Mesenchymal stem cell (in vitro differentiated cells and primary cell): Measurements from ENCODE around the gene FLAD1.

Source experiments
- DNase-seq: peaks from one replicate; pipeline ENCODE4 v3.0.0-alpha.2; 2013
- H2AFZ ChIP-seq: one replicate; pipeline ENCODE4 v1.6.1; 2013; ENCODE audit warnings: low read depth, mild to moderate bottlenecking, control low read depth, inconsistent platforms, low read length, moderate library complexity
- H2AK5ac ChIP-seq: 2 replicates; pipeline ENCODE4 v1.6.1; 2013; ENCODE audit warnings: low read length, moderate library complexity, mild to moderate bottlenecking, inconsistent platforms; ENCODE audit not compliant: severe bottlenecking
- H2BK120ac ChIP-seq: one replicate; pipeline ENCODE4 v1.6.1; 2013; ENCODE audit warnings: low read depth, mild to moderate bottlenecking, inconsistent platforms, low read length, moderate library complexity
- H2BK12ac ChIP-seq, 2 experiments: one replicate each; pipeline ENCODE4 v1.6.1; 2013; ENCODE audit warnings: inconsistent platforms in 2 of 2, low read length in 2 of 2, mild to moderate bottlenecking in 2 of 2, moderate library complexity in 2 of 2, control low read depth in 1 of 2
- H2BK15ac ChIP-seq: one replicate; pipeline ENCODE4 v1.6.1; 2013; ENCODE audit warnings: mild to moderate bottlenecking, low read depth, inconsistent platforms; ENCODE audit not compliant: poor library complexity, severe bottlenecking
- H2BK5ac ChIP-seq: 2 replicates; pipeline ENCODE4 v1.6.1; 2013; ENCODE audit warnings: low read depth, mild to moderate bottlenecking, low read length, control low read depth, inconsistent platforms; ENCODE audit not compliant: poor library complexity, severe bottlenecking
- H3K14ac ChIP-seq, 2 experiments: one replicate each; pipeline ENCODE4 v1.6.1; 2013; ENCODE audit warnings: inconsistent platforms in 2 of 2, low read length in 2 of 2, control low read depth in 1 of 2, mild to moderate bottlenecking in 1 of 2, moderate library complexity in 1 of 2
- H3K18ac ChIP-seq, 2 experiments: one replicate each; pipeline ENCODE4 v1.6.1; 2013; ENCODE audit warnings: inconsistent platforms in 2 of 2, low read length in 2 of 2, control low read depth in 1 of 2, low read depth in 1 of 2, mild to moderate bottlenecking in 1 of 2
- H3K23ac ChIP-seq, 2 experiments: one replicate each; pipeline ENCODE4 v1.6.1; 2013; ENCODE audit warnings: inconsistent platforms in 2 of 2, low read length in 2 of 2, mild to moderate bottlenecking in 2 of 2, moderate library complexity in 2 of 2, control low read depth in 1 of 2
- H3K27ac ChIP-seq: 2 replicates; pipeline ENCODE4 v1.5.1; 2013; ENCODE audit warnings: mild to moderate bottlenecking, moderate library complexity, low read length, control low read depth, inconsistent platforms; ENCODE audit not compliant: poor library complexity, severe bottlenecking
- H3K27me3 ChIP-seq, 2 experiments: 2 replicates each; pipeline versions ENCODE4 v1.6.1 to v1.7.0; 2013; ENCODE audit warnings: low read length in 2 of 2, mild to moderate bottlenecking in 2 of 2, moderate library complexity in 2 of 2, control low read depth in 1 of 2, inconsistent platforms in 1 of 2; ENCODE audit not compliant: control insufficient read depth in 1 of 2, insufficient read depth in 1 of 2
- H3K36me3 ChIP-seq, 2 experiments: 2 replicates each; pipeline versions ENCODE4 v1.6.1 to v1.7.0; 2013; ENCODE audit warnings: low read length in 2 of 2, control low read depth in 1 of 2, inconsistent platforms in 1 of 2, low read depth in 1 of 2, mild to moderate bottlenecking in 1 of 2; ENCODE audit not compliant: insufficient read depth in 2 of 2, control insufficient read depth in 1 of 2
- H3K4ac ChIP-seq, 2 experiments: one replicate each; pipeline ENCODE4 v1.6.1; 2013; ENCODE audit warnings: inconsistent platforms in 2 of 2, low read length in 2 of 2, mild to moderate bottlenecking in 2 of 2, moderate library complexity in 2 of 2, control low read depth in 1 of 2, low read depth in 1 of 2
- H3K4me1 ChIP-seq: 2 replicates; pipeline ENCODE4 v1.6.1; 2013; ENCODE audit warnings: low read depth, low read length, control low read depth; ENCODE audit not compliant: control insufficient read depth, insufficient read depth
- H3K4me2 ChIP-seq: 2 replicates; pipeline ENCODE4 v1.6.1; 2013; ENCODE audit warnings: low read length, mild to moderate bottlenecking, inconsistent platforms; ENCODE audit not compliant: poor library complexity, severe bottlenecking
- H3K4me3 ChIP-seq, 2 experiments: 2 replicates each; pipeline versions ENCODE4 v1.5.1 to v1.7.0; 2013; ENCODE audit warnings: low read length in 2 of 2, mild to moderate bottlenecking in 2 of 2, control low read depth in 1 of 2, low read depth in 1 of 2; ENCODE audit not compliant: insufficient read depth in 1 of 2
- H3K79me1 ChIP-seq: replicated peaks from 2 replicates; pipeline ENCODE4 v1.6.1; 2013; ENCODE audit warnings: mild to moderate bottlenecking, control low read depth, low read length, inconsistent platforms; ENCODE audit not compliant: poor library complexity, severe bottlenecking
- H3K9ac ChIP-seq: 2 replicates; pipeline ENCODE4 v1.7.0; 2013; ENCODE audit warnings: mild to moderate bottlenecking, low read length, moderate library complexity
- H3K9me3 ChIP-seq: 2 replicates; pipeline ENCODE4 v1.7.0; 2013; ENCODE audit warnings: mild to moderate bottlenecking, low read length; ENCODE audit not compliant: control insufficient read depth
- H4K8ac ChIP-seq: one replicate; pipeline ENCODE4 v1.6.1; 2013; ENCODE audit warnings: inconsistent platforms, mild to moderate bottlenecking, low read length, moderate library complexity
- H4K91ac ChIP-seq: one replicate; pipeline ENCODE4 v1.6.1; 2013; ENCODE audit warnings: mild to moderate bottlenecking, low read length, inconsistent platforms
- WGBS: methylation state at CpG from one replicate; pipeline ENCODE4 v1.1.7; 2013; ENCODE audit warnings: mixed read lengths; 5-methylcytosine and 5-hydroxymethylcytosine counted together

Gene FLAD1

DNA sequence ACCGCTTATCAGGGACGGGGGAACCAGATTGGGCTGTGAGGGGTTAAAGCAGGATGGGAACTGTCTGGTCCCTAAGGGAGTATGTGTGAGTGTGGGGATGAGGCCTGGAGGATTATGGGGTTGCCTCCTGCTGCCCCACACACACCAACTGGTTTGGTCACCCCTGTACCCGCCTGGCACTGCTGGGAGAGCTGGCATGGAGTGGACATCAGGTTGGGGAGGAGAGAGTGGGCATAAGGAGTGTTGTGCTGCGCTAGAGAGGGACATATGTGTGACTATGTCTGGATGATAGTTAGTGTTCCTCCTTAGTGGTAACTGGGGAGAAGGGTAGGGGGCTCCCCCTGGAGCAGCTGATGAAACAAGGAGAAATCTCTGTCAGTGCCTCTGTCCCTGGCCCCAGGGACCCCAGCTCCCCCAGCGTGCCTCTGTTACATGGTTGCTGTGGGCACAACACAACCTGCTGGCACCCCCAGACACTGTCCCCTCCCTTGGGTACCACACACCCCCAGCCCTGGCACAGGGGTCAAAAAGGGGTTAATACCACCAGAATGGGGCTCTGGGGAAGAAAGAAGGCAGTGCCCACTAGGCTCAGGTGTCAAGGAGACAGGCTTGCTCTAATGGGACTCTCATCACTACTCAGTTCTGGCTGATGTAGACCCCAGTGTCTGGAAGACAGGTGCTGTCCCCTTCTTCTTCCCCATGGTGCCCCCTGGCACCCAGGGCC lies 21.4 kb downstream of the FLAD1 start:
- H3K23ac ChIP-seq: peak overlapping the region in 1 of 2 experiments; percentile 5
- H3K14ac ChIP-seq: peak overlapping the region in 1 of 2 experiments; percentile 84
- H4K91ac ChIP-seq: peak overlapping the region; percentile 48
- H3K18ac ChIP-seq: peak overlapping the region; percentile 58 to 88
- no peak for DNase-seq
- H2BK12ac ChIP-seq: peak overlapping the region; percentile 59 to 92
- no peak overlapping the region for H2AFZ ChIP-seq
- H3K9me3 ChIP-seq: no peaks in the 10 kb centered on the region
- H2BK5ac ChIP-seq: no peak overlapping the region
- peaks cover 22% of the 10 kb centered on the region for H3K79me1 ChIP-seq
- 56% methylated on average over 5 of the region's 5 CpGs for WGBS
- H3K4me1 ChIP-seq: peaks cover 36% of the 10 kb centered on the region
- H4K8ac ChIP-seq: peak overlapping the region; percentile 29
- H3K4me3 ChIP-seq: peak overlapping the region; percentile 83 to 100
- peak overlapping the region; percentile 98 for H2BK120ac ChIP-seq
- no peak overlapping the region for H2BK15ac ChIP-seq
- H3K27ac ChIP-seq: peak overlapping the region; percentile 24
- peak overlapping the region; percentile 64 to 69 for H3K4ac ChIP-seq
- H3K36me3 ChIP-seq: peaks cover 3 to 39% of the 10 kb centered on the region in 2 experiments
- H3K4me2 ChIP-seq: peak overlapping the region; percentile 62
- peak overlapping the region; percentile 96 for H3K9ac ChIP-seq
- H3K27me3 ChIP-seq: no peaks in the 10 kb centered on the region
- peak overlapping the region; percentile 1 for H2AK5ac ChIP-seq

DNA sequence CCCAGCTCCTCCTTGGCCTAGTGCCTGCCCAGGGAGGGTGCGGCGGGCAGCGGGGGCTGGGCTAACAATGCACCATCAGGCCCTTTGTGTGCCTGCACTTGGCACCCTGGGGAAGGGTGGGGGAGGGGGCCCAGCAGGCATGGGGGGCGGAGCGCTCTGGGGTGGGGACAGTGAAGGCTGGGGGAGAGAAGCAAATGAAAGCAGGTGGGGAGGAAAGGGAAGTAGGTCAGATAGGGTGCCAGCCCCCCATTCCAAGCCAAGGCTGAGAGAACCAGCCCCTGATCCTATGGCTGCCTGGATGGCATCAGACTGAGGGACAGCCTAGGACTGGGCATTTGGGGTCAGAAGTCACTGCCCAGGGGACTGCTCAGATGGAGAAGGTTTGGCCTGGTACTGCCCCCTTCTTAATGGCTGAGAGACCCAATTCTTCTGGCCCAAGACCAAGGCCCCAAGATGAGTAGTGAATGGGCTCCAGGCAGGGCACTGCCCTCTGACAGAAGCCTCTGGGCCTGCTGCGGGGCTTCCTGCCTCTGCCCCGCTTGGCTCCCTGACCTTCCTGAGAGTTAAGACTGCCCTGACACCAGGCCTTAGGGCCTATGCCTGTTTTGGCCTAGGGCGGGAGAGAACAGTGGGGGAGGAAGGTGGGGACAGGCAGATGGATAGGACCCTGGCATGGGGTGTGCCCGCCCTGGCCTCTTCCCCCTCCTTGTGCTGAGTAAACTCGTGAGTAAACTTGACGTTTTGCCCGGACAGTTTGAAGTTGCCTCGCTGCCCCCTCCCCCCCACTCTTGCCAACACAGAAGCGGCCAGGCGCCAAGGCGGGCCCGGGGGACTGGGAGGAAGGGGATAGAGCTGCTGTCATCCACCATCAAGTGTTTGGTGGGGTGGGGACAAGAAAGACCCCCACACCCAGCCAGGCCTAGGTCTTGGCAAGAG lies 22.2 kb downstream of the FLAD1 start:
- no peak for DNase-seq
- H3K4me1 ChIP-seq: peaks cover 31% of the 10 kb centered on the region
- WGBS: 95% methylated on average over 8 of the region's 17 CpGs

GRCh38 chr1:155006601-155007101 lies 23.5 kb downstream of the FLAD1 start:
- H3K14ac ChIP-seq: no peak overlapping the region
- no peak overlapping the region for H3K23ac ChIP-seq
- no peak overlapping the region for H3K4me2 ChIP-seq
- no peak overlapping the region for H2BK15ac ChIP-seq
- no peak overlapping the region for H3K4ac ChIP-seq
- H3K9me3 ChIP-seq: no peaks in the 10 kb centered on the region
- H2BK5ac ChIP-seq: no peak overlapping the region
- H3K27me3 ChIP-seq: no peaks in the 10 kb centered on the region
- peaks cover 8 to 61% of the 10 kb centered on the region in 2 experiments for H3K36me3 ChIP-seq
- 95% methylated on average over 2 of the region's 2 CpGs for WGBS
- no peak overlapping the region for H2BK12ac ChIP-seq
- no peak overlapping the region for H3K9ac ChIP-seq
- H3K79me1 ChIP-seq: peaks cover 35% of the 10 kb centered on the region
- DNase-seq: no peak
- no peak overlapping the region for H3K4me3 ChIP-seq
- H2AFZ ChIP-seq: no peak overlapping the region
- H2BK120ac ChIP-seq: no peak overlapping the region
- H4K91ac ChIP-seq: no peak overlapping the region
- no peak overlapping the region for H3K27ac ChIP-seq
- H4K8ac ChIP-seq: no peak overlapping the region
- no peak overlapping the region for H2AK5ac ChIP-seq
- no peak overlapping the region for H3K18ac ChIP-seq
- H3K4me1 ChIP-seq: peaks cover 31% of the 10 kb centered on the region

More for the DNA sequence above, 22.2 kb downstream of the FLAD1 start:
- Histone ChIP-seq H4K8ac (no peak overlapping the region), H4K91ac (peak overlapping the region; percentile 45), H2BK15ac (no peak overlapping the region), H2BK120ac (no peak overlapping the region), H3K18ac (no peak overlapping the region), H3K4me2 (no peak overlapping the region), H3K9me3 (no peaks in the 10 kb centered on the region), H2AFZ (no peak overlapping the region), H2BK5ac (no peak overlapping the region), H3K27ac (no peak overlapping the region), H3K4ac (no peak overlapping the region), H3K9ac (peak overlapping the region; percentile 96), H2AK5ac (peak overlapping the region; percentile 14), H3K36me3 (peaks cover 3 to 48% of the 10 kb centered on the region in 2 experiments), H3K23ac (no peak overlapping the region), H3K27me3 (no peaks in the 10 kb centered on the region), H3K79me1 (peaks cover 27% of the 10 kb centered on the region), H3K14ac (no peak overlapping the region), H3K4me3 (peak overlapping the region in 1 of 2 experiments; percentile 44), H2BK12ac (peak overlapping the region in 1 of 2 experiments; percentile 12)
